ENCODE results near the gene RTL1.

The RTL1 gene

GRCh38 chr14:100834794-100835547 lies 68.6 kb downstream of the RTL1 start:
- TF ChIP-seq CTCF (IDR thresholded peaks at IDR 0.05; ENCODE audit: low read depth, low read length) (no peak), EZH2phosphoT487 (IDR thresholded peaks at IDR 0.05; ENCODE audit: low read depth) (no peak)
- no peak overlapping the region for H3K4me2 ChIP-seq (ENCODE audit: low read length)
- no peaks in the 10 kb centered on the region for H3K36me3 ChIP-seq (replicated peaks; ENCODE audit: low read depth, low read length)
- H3K4me1 ChIP-seq (ENCODE audit: low read length) = no peaks in the 10 kb centered on the region
- no peaks in the 10 kb centered on the region for H3K9me3 ChIP-seq (ENCODE audit: insufficient read depth, low read length)
- no peak overlapping the region for H2AFZ ChIP-seq (ENCODE audit: low read depth, low read length)
- no peaks in the 10 kb centered on the region for H4K20me1 ChIP-seq (ENCODE audit: insufficient read depth, low read length)
- no peak overlapping the region for H3K27ac ChIP-seq (ENCODE audit: low read length)
- H3K79me2 ChIP-seq (ENCODE audit: low read length) = no peaks in the 10 kb centered on the region
- no peaks in the 10 kb centered on the region for H3K27me3 ChIP-seq (ENCODE audit: low read depth, low read length)
- H3K9ac ChIP-seq (ENCODE audit: low read length) = no peak overlapping the region
- H3K4me3 ChIP-seq (ENCODE audit: low read length) = no peak overlapping the region

DNA sequence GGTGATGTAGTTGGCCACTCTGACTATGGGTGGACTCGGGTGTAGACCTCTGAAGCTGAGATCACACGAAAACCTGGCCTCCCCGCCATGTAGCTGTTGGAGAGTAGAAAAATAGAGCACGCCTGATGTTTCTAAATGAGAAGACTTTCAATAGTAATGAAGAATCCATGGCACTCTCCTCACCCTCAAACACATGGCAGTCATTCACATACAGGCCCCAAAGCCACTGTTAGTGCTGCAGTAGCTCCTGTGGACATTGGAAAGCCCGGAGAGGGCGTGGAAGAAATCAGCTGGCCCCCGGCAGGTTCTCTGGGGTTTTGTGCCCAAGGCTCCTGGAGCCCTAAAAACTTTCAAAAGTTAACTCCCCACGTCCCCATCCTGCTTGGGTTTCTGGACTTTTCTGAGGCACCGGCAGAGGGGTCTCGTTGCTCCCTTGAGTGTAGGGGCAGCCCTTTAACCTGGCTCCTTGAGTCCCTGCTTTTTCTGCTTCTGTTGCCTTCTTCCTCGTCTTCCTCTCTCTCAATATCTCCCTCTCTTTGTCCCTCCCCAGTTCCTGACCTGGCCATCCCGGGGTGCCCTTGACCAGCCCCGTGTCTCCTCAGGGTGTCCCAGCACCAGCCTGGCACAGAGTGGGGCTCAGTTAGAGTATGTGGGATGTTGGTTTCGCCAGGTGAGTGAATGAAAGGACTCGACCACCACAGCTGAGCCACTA lies 69.3 kb downstream of the RTL1 start:
- Histone ChIP-seq H3K4me3 (ENCODE audit: low read length) (no peak overlapping the region), H2AFZ (ENCODE audit: low read depth, low read length) (no peak overlapping the region), H3K27me3 (ENCODE audit: low read depth, low read length) (no peaks in the 10 kb centered on the region), H3K36me3 (replicated peaks; ENCODE audit: low read depth, low read length) (no peaks in the 10 kb centered on the region), H3K9ac (ENCODE audit: low read length) (no peak overlapping the region), H3K9me3 (ENCODE audit: insufficient read depth, low read length) (no peaks in the 10 kb centered on the region), H3K27ac (ENCODE audit: low read length) (no peak overlapping the region), H3K79me2 (ENCODE audit: low read length) (no peaks in the 10 kb centered on the region), H3K4me2 (ENCODE audit: low read length) (no peak overlapping the region), H4K20me1 (ENCODE audit: insufficient read depth, low read length) (no peaks in the 10 kb centered on the region), H3K4me1 (ENCODE audit: low read length) (no peaks in the 10 kb centered on the region)
- TF ChIP-seq EZH2phosphoT487 (IDR thresholded peaks at IDR 0.05; ENCODE audit: low read depth) (no peak), CTCF (IDR thresholded peaks at IDR 0.05; ENCODE audit: low read depth, low read length) (no peak)

DNA sequence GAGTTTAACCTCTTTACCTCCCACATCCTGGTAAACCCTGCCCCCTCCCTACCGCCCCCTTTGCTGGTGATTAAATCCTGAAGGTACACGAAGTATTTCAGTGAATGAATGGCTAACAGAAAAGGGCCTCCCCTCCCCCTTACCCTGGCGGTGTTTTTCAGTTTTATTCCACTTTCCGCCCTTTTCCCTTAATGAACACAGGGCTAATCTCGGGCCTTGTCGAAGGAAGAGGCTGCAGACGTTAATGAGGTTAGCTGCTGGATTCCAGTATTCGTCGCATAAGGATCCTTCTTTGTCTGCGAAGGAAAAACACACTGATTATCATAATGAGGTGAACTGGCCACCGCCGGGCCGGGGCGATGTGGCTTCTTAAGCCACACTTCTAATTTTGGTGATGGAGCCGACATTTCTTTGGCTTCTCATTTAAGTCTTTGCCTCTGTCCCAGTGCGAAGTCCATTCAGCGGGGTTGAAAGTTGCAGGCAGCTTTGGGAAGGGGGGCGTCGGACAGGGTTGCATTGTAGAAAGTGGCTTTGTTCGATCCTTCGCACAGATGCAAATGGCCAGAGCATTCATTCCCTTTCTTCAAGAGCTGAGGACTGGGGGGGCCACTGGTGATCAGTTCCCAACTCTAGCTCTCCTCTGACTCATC lies 71.1 kb downstream of the RTL1 start:
- Histone ChIP-seq H2AFZ (ENCODE audit: low read depth, low read length) (no peak overlapping the region), H3K36me3 (replicated peaks; ENCODE audit: low read depth, low read length) (no peaks in the 10 kb centered on the region), H3K9ac (ENCODE audit: low read length) (no peak overlapping the region), H3K4me3 (ENCODE audit: low read length) (no peak overlapping the region), H4K20me1 (ENCODE audit: insufficient read depth, low read length) (no peaks in the 10 kb centered on the region), H3K4me2 (ENCODE audit: low read length) (no peak overlapping the region), H3K4me1 (ENCODE audit: low read length) (no peaks in the 10 kb centered on the region), H3K27me3 (ENCODE audit: low read depth, low read length) (no peaks in the 10 kb centered on the region), H3K27ac (ENCODE audit: low read length) (no peak overlapping the region), H3K79me2 (ENCODE audit: low read length) (no peaks in the 10 kb centered on the region), H3K9me3 (ENCODE audit: insufficient read depth, low read length) (no peaks in the 10 kb centered on the region)
- no peak for TF ChIP-seq EZH2phosphoT487 (IDR thresholded peaks at IDR 0.05; ENCODE audit: low read depth)
- no peak for TF ChIP-seq CTCF (IDR thresholded peaks at IDR 0.05; ENCODE audit: low read depth, low read length)

DNA sequence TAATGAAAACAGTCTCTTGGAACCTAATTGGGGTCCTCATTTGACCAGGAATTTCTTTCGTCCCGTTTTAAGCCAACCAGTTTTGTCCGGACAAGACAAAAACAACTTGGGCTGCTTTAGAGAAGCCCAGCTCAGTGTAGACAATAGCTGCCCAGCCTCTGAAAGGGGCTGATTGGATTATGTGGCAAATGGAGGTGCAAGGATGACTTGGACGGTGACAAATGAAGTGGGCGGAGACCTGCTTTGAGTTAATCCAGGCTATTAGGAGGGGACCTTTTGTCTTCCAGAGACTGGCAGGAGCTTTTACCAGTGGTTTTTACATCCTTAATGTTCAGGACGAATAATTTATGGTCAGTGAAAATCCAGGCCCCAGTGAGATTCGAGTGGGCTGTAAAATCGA lies 72.8 kb downstream of the RTL1 start:
- TF ChIP-seq EZH2phosphoT487 (IDR thresholded peaks at IDR 0.05; ENCODE audit: low read depth) (no peak), CTCF (IDR thresholded peaks at IDR 0.05; ENCODE audit: low read depth, low read length) (no peak)
- Histone ChIP-seq H3K9me3 (ENCODE audit: insufficient read depth, low read length) (no peaks in the 10 kb centered on the region), H3K4me1 (ENCODE audit: low read length) (no peaks in the 10 kb centered on the region), H3K4me2 (ENCODE audit: low read length) (no peak overlapping the region), H4K20me1 (ENCODE audit: insufficient read depth, low read length) (no peaks in the 10 kb centered on the region), H3K9ac (ENCODE audit: low read length) (no peak overlapping the region), H3K36me3 (replicated peaks; ENCODE audit: low read depth, low read length) (no peaks in the 10 kb centered on the region), H3K27me3 (ENCODE audit: low read depth, low read length) (no peaks in the 10 kb centered on the region), H3K79me2 (ENCODE audit: low read length) (no peaks in the 10 kb centered on the region), H3K27ac (ENCODE audit: low read length) (no peak overlapping the region), H2AFZ (ENCODE audit: low read depth, low read length) (no peak overlapping the region), H3K4me3 (ENCODE audit: low read length) (no peak overlapping the region)
